HG02885 (cell line): ENCODE measurements around the gene SIX5.

Experiments used
- ATAC-seq: cut with Tn5 transposase; IDR thresholded peaks from one replicate; pipeline ENCODE4 v1.9.1; 2021; ENCODE audit warnings: mild to moderate bottlenecking; ENCODE audit not compliant: unreplicated experiment, poor library complexity

SIX5 gene

DNA sequence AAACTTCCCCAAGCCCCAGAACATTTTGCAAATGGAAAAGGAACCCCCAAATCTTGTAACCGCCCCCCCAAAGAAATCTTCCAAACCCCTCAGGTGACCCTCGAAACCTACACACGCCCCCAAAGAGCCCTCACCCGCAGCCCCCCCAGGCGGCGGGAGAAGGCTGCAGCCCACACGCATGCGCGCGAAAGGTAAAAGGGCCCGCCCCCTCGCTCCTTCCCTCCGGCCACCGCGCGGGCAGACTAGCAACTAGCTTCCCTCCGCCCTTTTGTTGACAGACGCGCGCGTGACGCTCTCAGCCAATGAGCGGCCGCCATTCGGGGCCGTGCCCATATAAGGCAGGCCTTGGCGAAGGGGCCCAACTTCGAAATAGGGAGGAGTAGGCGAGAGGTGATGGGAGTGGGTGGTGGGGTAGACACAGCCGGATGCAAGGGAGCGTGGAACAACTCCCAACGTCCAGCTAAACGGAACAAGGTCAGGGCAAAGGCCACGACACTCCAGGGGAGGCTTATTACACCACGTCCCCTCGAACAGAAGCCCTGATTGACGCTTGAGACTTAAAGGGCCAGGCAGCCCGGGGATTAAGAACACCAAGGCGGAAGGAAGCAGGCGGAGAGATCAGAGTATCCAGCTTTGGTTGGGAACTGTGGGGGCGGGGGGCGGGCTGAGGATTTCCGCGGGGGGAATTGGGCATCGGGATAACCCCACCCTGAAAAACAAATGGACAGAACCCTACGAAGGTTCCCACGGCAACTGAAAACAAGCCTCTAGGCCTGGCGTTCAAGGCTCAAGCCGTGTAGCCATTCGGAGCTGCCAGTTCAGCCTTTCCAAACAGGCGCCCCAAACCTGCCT lies 51.7 kb downstream of the SIX5 start:
- ATAC-seq = peak; percentile 94

DNA sequence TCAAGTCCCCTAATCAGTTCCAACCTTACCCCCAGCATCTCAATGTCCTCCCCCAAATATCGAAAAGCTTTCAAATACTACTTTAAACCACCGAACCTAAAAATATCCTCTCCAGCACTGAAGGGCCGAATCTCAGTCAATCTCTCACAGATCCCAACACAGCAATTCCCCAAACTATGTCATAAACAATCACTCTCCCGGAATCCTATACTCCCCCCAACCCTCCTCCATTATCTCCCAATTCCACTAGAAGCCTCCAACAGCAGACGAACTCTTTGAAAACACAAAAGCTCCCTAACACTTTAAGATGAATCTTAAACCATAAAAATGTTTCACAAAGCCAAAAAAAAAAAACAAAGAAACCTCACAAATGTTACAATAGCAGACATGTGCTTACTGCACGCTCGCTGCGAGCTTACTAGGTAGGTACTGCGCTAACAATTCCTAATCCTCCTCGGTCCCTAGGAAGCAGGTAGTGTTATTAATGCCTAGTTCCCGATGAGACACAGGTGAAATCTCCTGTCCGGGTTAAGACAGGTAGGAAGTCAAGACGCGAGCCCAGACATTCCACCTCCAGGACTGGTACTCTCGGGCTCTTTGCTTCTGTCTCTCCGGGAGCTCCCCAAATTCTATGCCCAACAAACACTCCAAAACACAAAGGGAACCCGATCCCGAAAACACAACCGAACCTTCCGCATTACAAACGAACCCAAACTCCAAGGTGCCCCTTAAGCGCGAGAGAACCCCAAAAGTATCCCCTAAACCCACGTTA lies 52.5 kb downstream of the SIX5 start:
- no peak for ATAC-seq

DNA sequence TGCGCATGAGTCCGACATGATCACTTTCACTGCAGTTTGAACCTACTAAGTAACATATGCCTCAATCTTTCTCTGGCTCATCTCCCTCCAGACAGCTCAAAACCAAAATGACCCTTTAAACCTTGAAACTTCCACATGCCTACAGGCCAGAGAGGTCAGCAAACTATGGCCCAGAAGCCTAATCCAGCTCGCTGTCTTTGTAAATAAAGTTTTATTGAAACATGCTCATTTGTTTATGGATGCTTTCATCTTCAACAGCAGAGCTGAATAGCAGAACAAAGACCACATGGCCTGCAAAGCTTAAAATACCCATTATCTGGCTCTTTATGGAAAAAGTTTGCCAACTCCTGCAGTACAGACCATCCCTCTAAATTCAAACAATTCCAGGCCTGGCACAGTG lies 53.9 kb downstream of the SIX5 start:
- no peak for ATAC-seq
